ENCODE data around the gene GALNT2. TPM values are rescaled to one million over a fixed set of nuclear protein-coding genes. Genes with fewer than 3 reads are reported as not detected.
A peak's percentile ranks its signal among the peaks of the same experiment; 100 is the strongest.

The GALNT2 gene
- total RNA-seq, 1 donor from 2014 or later, result 49.4 TPM

- no peak for DNase-seq
These were observed 127.5 kb downstream of the GALNT2 start for GRCh38 chr1:230194525-230194924.

DNA sequence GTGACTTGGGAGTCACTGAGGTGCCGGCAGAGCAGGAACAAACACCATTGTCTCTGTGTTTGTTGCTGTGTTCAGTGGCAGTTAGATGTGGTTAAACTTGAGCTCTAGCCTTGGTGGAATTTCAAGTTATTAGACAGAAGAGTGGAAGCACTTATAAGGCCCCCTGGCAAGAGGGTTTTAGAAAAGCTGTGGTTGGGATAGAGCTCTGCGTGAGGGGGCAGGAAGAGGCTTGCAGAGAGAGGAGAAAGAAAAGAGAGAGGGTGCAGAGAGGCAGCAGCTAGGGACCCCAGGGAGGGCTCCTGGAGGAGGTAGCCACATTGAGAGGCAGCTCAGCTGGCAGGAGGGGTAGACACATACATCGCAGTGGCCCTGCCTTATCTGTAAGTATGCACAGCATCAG is 128.2 kb downstream of the GALNT2 start:
- DNase-seq, result no peak

DNA sequence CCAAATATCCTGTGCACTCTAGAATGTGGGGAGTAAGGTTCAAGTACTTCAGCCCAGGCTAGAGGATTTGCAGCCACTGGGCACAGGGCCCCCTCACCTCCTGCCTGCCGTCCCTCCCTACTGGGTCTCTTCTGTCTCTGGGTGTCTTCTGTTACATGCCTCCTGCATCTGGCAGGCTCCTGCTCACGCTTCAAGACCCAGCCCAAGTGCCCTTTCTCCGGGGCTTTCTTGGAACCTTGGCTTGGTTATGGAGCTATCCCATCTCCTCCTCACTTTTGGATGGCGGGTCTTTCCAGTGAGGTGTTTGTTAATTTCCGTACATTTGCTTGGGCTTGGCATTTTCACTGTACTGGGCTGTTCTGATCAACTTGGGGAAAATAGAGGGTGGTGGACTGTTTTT is 129.0 kb downstream of the GALNT2 start:
- no peak for DNase-seq

DNA sequence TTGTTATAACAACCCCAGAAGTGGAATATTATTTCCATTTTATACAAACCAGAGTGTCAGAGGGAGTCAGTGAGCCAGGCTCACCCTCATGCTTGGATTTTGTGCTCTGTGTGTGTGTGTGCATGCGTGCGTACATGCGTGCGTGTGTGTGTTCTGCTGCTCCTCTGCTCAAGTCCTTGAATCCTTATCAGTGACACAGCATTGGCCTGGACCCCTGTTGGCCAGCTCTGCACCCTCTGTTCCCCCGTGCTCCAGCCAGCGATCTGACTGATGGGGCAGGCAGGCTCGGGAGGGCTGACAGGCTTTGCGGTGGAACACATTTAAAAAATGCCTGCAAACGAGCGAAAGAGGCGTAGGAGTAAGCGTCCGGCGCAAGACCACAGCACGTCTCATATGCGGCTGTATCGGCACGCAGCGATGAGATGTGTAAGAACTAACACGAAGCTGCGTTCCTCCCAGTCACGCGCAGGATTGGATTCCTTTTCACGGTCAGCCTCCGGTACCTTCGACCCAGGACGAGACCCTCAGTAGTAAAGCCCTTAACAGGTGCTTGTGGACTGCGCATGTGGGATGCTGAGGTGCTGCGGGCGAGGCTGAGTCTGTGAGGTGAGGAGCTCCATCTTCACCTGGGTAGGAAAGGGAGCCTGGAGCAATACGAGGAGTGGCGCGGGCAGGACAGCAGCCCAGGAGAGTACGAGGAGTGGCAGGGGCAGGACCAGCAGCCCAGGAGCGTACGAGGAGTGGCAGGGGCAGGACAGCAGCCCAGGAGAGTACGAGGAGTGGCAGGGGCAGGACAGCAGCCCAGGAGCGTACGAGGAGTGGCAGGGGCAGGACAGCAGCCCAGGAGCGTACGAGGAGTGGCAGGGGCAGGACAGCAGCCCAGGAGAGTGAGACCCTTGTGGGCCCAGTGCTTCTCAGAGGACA is 130.9 kb downstream of the GALNT2 start:
- DNase-seq, result no peak

DNA sequence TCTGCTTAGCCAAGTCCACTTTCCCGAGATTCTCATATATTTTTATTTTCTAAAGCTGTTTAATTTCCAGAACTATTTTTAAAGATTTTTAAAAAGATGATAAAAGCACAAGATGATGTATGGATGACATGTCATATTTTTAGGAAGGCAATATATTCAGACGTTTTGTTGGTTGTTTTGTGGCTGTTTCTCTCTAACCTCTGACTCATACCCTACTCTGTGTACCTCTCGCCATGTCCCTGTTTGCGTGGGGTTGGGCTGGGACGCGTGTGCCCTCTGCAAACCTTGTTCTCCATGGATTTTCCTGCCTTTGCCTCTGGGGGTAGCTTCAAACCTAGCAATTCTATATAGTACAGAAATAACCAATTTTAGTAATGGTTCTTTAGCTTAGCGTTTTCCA is 132.0 kb downstream of the GALNT2 start:
- no peak for DNase-seq

DNA sequence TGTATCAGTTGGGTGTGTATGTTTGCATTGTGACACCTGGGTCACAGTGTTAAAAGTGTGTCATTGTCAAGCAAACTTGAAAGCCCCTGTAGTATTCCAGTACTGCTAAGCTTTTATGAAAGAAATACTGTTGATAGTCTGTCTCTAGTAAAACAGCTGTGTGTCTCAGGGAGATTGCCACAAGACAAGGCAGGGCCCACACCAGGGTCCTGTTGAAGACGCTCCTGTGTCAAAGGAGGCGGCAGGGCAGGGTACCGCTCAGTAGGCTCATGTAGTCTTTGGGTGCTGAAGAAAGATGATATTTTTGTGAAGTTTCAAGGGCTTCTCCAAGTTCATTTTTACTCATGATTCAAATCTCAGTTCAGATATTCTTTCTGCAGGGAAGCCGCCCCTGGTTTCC is 132.5 kb downstream of the GALNT2 start:
- DNase-seq, result no peak

GRCh38 chr1:230200276-230200675 is 133.2 kb downstream of the GALNT2 start:
- DNase-seq, result no peak

DNA sequence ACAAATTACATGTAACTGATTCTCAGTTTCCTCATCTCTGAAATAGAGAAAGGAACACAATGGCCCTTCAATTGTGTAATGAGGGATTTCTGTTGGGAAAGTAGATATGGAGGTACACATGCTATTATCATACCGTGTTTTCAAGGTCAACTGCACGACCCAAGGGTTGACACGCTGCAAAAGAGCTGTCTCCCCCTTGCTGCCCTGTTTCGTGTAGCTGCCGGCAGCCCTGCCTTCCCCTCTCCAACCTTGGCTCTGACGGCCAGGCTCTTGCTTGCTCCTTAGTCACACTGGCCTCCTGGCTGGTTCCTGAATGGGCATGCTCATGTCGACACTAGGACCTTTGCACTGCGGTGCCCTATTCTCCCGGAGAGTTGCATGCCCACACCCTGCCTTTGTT is 134.4 kb downstream of the GALNT2 start:
- DNase-seq, result no peak

GRCh38 chr1:230204842-230205241 is 137.8 kb downstream of the GALNT2 start:
- DNase-seq, result no peak

DNA sequence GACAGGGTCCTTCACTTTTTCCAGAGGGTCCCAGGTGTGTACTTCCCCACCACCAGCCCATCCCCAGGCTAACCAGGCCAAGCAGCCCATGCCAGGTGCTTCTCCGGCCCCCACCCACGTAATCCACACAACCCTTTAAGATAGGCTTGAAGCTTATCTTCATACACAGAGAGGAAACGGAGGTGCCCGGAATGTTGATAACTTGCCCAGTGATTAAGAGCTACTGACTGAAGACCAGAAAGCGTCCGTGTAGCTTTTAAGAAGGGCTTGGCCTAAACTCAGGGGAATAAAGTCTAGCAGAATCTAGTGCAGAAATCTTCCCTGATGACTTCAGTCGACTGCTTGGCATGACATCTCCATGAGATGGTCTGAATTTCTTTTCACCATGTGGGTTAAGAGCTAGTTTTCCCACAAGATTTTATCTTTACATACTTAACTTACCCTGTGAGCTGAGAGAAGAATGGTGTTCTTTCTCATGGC is 138.7 kb downstream of the GALNT2 start:
- DNase-seq, result peak; percentile 73

DNA sequence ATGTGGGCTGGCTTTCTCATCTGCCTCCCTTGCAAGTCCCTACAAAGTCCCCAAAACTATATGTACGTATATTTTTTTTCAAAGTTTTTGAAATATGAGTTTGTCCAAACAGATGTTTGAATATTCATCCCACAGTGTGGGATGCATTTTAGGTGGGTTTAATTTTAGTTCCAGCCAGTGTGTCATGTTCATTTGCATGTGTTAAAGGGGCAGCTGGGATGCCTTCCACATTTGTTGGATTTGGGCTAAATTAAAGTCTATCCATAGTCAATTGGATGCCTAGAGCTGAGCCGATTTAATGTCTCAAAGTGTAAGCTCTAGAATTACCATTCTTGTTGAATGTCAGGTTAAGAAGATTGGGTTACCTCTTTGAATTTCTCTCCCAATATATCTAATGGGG is 139.2 kb downstream of the GALNT2 start:
- DNase-seq, result no peak

DNA sequence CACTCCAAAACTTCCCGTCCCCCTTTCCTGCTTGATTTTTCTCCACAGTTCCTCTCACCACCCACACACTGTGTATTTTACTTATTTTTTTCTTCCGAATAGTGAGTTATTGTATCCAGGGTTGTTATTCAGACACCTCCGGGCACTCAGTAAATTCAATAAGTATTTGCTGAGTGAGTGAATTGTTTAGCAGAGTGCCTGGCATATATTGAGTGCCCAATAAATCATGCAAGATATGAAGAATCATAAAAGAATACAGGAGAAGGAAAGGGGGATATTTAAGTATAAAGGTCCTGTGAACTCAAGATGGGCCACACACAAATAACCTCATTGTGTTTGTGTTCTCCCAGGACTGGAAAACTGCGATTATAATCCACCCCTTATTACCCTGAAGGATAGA is 139.9 kb downstream of the GALNT2 start:
- no peak for DNase-seq

- DNase-seq, result no peak
These were observed 140.6 kb downstream of the GALNT2 start for GRCh38 chr1:230207598-230207997.

DNA sequence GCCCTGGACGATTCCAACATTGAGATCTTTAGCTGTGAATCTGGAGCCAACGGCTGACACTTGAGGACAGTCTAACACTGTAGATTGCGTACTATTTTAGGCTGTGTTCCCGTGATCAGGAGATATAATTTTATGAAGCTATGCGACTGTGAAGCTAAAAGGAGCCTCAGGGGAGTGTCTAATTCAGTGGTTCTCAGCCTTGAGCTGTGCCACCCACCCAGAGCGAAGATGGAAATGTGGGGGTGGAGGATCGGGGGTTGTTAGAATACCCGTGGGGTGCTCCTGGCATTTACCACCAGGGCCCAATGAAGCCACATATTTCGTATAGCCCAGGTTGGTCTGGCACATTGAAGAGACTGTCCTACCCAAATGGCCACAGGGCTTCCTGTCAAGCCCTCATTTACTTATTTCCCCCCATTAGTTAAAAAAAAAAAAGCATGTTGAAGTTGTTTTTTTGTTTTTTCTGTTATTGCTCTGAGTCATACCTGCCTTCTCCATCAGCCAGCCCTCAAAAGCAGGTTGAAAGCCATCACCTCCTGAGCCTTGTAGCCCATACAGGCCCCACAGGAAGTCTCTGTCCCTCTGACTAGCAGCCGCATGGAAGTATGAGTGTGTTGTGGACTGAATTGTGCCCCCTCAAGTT is 141.7 kb downstream of the GALNT2 start:
- DNase-seq, result peak; percentile 15

GRCh38 chr1:230210326-230210980 is 143.4 kb downstream of the GALNT2 start:
- DNase-seq, result peak; percentile 18

DNA sequence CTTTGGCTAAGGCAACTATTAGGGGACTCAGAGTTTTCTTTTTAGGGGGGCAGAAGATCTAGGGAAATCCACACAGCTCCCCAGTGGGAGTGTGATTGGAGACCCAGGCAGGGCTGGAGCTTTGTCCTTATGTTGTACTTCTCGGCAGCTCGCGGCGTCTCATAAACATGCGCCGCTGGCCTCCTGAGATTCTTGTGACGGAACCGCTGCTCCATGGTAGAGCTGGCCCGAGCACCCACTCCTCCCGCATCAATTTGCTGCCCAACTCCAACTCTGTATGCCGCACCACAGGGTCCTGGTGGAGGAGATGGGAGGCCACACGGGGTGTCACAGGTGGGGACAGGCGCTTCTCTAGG is 143.9 kb downstream of the GALNT2 start:
- DNase-seq, result no peak

DNA sequence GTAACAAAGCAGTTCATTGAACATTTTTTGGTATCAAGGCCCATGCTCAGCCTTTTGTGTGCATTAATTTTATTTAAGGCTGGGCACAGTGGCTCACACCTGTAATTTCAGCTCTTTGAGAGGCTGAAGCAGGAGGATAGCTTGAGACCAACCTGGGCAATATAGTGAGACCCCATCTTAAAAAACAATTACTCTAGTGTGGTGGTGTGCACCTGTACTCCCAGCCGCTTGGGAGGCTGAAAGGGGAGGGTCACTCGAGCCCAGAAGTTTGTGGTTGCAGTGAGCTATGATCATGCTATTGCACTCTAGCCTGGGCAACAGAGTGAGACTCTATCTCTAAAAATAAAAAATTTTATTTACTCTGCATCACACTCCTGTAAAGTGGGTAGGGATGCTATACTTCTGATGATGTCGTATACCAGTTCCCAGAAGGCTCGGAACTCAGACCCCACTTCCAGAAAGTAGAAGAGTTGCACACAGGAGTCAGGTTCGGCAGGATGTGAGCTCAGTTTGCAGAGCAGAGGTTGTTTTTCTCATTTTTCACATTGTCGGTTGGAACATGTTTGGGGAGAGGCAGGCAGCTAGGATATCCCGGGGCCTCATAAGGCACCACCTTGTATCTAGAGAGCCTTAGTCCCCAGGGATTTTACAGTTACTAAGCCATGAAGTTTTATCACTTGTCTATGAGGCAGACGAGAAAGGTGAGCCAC is 144.6 kb downstream of the GALNT2 start:
- no peak for DNase-seq

GRCh38 chr1:230212405-230212936 is 145.4 kb downstream of the GALNT2 start:
- no peak for DNase-seq

DNA sequence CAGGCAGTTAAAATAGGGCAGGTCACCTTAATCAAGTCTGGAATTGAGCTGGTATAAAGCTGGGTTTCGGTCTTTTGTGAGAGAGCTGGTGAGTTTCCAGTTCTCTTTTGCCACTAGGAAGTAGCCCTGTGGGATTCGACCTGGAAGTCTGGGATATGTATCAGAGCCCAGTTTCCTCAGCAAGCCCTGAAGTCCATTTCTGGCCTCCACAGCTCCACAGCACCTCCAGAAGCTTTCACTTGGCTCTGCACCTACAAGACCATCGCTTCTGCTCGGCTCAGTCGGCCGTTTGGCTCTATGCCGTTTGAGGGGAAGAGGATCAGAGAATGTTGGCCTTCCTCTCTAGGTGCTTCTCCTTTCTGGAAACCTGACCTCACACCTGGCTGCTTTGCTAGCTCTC is 148.0 kb downstream of the GALNT2 start:
- peak; percentile 95 for DNase-seq

DNA sequence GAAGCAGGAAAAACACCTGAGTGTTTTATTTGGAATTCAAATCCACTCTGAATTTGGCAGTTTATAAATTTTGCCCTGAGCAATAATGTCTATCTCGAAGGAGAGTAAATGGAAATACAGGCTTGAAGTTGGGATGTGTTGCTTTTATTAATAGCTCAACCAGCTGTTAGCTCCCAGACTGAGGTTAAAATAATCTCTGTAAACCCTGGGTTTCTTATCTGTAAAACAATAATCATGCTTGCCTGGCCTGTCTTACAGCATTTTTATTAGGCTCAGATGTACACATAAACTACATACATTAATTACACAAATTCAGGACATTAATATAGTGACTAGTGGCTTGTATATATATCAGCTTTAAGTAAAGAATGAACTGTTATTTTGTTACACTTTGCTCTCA is 148.5 kb downstream of the GALNT2 start:
- DNase-seq, result no peak

DNA sequence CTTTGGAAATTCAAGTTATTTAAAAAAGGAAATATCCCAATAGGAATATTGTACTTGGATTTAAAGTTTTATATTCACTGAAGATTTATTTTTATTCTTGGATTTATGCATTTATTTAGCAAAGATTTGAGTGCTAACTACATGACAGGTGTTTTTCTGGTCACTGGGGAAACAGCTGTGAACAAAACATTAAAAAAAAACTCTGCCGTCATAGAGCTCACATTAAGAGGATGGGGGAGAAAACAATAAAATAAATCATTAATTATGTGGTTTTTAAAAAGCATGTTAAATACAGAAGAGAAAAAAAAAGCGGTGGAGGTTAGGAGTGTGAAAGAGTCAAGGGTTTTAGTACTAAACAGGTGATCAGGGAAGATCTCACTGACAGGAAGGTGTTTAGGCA is 149.9 kb downstream of the GALNT2 start:
- no peak for DNase-seq

DNA sequence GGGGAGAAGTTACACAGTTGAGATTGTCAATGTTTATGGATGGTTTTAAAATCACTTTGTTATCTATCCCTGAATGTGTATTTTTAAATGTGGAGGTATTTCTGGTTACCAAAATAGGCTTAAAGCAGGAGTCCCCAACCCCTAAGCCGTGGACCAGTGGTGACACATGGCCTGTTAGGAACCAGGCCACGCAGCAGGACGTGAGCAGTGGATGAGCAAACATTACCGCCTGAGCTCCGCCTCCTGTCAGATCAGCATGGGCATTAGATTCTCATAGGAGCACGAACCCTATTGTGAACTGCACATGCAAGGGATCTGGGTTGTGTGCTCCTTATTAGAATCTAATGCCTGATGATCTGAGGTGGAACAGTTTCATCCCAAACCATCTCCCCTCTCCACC is 151.6 kb downstream of the GALNT2 start:
- DNase-seq, result no peak

Data from dermis blood vessel endothelial cell (primary cell).